GM21576 (cell line): ENCODE measurements around the gene PPP1R2B.
"Not testable (repeated sequence)": the region's sequence is repeated elsewhere in the genome, so short reads cannot be mapped to it uniquely, and the experiment has no call there.

Experiments
- ATAC-seq: cut with Tn5 transposase; IDR thresholded peaks from one replicate; pipeline ENCODE4 v1.9.1; 2021; ENCODE audit warnings: mild to moderate bottlenecking, moderate library complexity; ENCODE audit not compliant: unreplicated experiment

Gene PPP1R2B

DNA sequence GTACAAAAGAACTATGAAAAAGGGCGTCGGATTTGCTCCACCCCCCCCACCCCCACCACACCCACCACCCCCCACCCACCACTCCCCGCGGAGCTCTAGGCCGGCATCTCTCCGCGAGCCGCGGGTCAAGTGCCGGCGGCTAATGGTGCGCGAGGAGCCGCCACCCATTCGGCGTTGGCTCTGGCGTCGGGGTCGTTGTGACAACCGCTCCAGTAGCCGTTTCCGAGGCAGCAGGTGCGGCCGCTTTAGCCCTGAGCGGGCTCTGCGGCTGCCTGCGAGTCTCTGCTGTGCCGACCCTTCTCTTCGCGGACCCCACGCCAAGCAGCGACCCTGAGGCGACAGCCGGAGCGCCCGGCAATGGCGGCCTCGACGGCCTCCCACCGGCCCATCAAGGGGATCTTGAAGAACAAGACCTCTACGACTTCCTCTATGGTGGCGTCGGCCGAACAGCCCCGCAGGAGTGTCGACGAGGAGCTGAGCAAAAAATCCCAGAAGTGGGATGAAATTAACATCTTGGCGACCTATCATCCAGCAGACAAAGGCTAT is at the start of gene PPP1R2B:
PPP1R2B (plus strand) TSS at position 90 of the 546 bp plus-strand sequence; CDS start at position 358, 268 bp downstream.
- no peak for ATAC-seq

DNA sequence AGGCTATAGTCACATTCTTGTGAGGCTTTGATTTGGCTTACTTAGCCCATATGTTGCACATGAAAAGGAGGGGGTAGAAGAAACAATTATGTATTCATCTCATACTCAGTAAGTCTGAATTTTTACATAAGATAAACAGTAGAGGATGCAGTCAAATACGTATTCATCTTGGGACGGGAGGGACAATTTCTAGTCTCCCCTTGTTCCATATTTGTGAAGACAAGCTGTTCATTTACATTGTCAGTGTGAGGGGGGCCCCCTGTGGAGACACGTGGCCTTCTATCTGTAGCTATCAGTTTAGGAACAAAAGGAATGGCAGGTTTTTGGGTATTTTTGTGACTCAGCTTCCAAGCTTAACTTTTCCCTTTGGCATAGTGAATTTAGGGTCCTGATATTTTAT is 49.2 kb upstream of the PPP1R2B start:
- ATAC-seq, result no peak

- no peak for ATAC-seq
These were observed 47.6 kb upstream of the PPP1R2B start for GRCh38 chr5:156802501-156802900.

GRCh38 chr5:156803404-156803803 is 46.7 kb upstream of the PPP1R2B start:
- ATAC-seq, result no peak

- ATAC-seq, result no peak
These were observed 37.1 kb upstream of the PPP1R2B start for GRCh38 chr5:156812959-156813358.

DNA sequence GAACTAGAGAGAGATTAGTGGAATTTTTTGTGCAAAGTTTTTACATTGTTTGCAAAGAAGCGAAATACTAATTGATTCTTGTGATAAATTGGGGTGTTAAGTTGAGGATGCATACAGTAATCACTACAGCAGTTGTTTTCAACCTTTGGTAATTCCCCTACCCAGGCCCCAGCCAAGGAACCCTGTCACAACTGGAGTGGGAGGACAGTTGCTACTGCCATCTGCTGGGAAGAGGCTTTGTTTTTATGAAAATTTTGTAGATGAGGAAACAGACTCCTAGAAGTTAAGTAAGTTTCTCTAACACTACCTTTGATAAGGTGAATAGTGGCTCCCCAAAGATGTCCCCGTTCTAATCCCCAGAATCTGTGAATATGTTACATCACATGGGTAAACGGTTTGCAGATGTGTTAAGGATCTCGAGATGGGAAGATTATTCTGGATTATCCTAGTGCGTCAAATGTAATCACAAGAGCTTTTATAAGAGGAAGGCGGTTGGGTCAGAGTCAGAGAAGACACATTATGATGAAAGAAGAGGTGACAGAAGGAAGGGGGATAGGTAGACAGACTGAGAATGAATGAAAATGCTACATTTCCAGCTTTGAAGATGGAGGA is 34.0 kb upstream of the PPP1R2B start:
- ATAC-seq, result peak; percentile 74

DNA sequence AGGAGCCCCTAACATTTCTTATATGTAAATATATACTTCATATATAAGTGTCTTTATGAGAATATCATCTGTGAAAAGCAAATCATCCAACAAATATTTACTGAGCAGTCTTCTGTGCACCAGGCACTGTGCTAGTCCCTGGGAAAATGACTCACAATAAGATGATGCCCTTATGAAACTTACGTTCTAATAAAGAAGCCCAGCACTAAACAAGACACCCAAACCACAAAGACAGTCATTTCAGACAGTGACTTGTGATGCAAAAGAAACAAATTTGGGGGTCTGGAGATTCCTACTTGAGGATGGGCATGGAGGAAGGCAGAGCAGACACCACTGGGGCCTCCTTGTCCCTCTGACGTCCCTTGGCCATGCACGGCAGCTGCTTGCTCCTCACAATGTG is 30.6 kb upstream of the PPP1R2B start:
- ATAC-seq, result no peak

DNA sequence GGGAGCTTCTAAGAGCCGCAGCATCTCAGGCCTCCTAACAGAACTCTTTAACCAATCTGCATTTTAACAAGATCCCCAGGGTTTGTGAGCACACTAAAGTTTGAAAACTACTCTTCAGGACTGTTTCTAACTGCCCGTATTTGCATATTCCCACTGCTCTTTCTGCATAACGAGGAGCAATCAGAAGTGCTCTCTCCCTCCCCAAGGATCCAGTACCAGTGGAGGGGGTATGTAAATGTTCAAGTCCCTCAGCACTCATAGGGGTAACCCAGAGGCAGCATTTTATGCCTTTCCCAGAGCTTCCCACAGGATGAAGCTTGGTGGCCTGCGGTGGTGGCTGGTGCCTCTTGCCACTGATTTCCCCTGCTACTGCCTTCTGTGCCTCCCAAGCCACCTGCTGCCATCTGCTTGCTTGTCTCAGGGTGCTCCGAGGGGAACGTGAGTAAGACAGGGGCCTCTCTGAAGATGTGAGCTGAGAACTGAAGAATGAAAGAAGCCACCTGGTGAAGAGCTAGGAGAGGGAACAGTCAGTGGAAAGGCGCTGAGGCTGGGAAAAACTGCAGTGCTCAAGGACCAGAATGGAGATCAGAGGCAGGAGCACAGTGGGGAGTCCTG is 30.0 kb upstream of the PPP1R2B start:
- ATAC-seq, result no peak

GRCh38 chr5:156824241-156824640 is 25.9 kb upstream of the PPP1R2B start:
- no peak for ATAC-seq

DNA sequence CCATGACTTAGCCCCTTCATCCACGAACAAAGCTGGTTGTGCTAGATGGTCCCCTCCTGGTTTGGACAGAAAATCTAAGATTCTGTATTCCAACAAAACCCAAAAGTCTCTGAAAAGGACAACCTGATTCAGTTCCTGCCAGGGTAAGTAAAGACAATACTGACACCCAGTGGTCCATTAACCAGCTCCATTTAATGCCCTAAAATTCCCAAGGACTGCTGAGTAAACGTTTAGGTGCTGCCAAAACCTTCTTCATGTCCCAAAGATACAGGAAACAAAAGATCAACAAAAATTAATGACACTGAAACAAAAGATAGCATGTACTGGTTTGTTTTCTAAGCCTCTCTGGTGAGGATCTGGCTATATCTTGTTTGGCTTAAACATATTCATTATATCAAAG is 25.3 kb upstream of the PPP1R2B start:
- no peak for ATAC-seq

- ATAC-seq, result peak; percentile 20
These were observed 24.4 kb upstream of the PPP1R2B start for GRCh38 chr5:156825688-156826087.

GRCh38 chr5:156826150-156826549 is 23.9 kb upstream of the PPP1R2B start:
- ATAC-seq, result peak; percentile 85

DNA sequence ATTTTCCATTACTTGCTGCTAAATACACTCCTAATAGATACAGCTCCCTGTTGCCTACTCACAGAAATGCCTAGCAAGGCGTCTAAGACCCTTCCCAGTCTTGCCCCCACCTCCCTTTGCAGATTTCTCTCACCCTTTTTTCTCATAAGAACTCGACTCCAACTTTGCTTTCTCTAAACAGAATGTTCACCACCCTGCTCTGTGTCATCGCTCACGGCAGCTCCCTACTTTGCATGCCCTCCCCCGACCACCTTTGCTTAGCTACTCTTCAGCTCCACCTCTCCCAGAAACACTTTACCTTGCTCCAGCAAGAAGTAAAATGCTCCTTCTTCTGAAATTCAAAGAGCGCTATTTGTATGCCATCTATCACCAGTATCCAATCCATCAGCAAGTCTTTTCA is 15.2 kb upstream of the PPP1R2B start:
- no peak for ATAC-seq

GRCh38 chr5:156835905-156836304 is 14.2 kb upstream of the PPP1R2B start:
- ATAC-seq, result no peak

- no peak for ATAC-seq
These were observed 13.2 kb upstream of the PPP1R2B start for GRCh38 chr5:156836846-156837245.

GRCh38 chr5:156838961-156839360 is 11.1 kb upstream of the PPP1R2B start:
- no peak for ATAC-seq

DNA sequence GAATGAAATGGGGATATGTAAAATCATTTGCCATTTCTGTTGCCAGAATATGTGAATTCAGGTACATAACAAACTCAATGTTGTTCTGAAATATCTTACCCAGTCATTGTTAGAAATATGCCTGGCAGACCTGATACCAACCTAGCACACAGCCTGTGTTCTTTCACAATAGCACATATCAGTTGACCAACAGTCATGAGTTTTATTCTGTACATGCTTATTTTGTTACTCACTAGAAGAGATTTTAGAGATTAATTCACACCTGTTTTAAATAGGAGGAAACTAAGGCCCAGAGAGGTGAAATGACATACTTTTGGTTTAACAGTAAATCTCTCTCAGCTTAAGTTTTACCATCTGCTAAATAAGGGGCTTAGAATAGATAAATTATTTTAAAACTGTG is 8.4 kb upstream of the PPP1R2B start:
- no peak for ATAC-seq

GRCh38 chr5:156846914-156847313 is 3.2 kb upstream of the PPP1R2B start:
- no peak for ATAC-seq

- ATAC-seq, result not testable (repeated sequence)
These were observed 1.6 kb upstream of the PPP1R2B start for GRCh38 chr5:156848447-156848846.

DNA sequence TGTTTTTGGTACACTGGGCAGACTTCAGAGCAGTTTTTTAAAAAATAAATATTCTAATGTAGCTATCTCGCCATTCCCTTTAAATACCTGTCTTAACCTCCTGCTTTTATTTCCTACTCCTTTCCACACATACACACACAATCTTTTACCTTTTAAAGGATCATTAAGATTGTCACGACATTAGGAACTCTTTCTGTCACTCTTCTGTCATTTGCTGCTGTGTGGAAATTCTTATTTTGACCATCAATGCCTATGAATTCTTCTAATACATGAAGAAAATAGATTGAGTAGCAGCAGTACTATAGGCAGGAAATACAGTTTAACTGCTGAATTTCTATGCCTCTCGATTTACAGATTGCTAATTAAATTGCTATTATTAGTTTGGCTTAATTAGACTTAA is 1.8 kb downstream of the PPP1R2B start:
- no peak for ATAC-seq

GRCh38 chr5:156853055-156853454 is 3.0 kb downstream of the PPP1R2B start:
- ATAC-seq, result not testable (repeated sequence)

DNA sequence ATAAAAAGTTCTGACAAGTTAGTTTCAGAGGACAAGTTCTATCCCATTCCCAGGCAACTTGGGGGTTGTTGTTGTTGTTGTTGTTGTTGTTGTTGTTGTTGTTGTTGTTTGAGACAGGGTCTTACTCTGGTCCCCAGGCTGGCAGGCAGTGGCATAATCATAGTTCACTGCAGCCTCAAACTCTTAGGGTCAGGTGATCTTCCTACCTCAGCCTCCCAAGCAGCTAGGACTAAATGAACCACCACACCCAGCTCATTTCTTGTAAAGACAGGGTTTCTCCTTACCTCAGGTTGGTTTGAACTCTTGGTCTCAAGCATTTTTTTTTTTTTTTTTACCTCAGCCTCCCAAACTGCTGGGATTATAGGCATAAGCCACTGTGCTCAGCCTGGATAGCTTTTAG is 15.3 kb downstream of the PPP1R2B start:
- ATAC-seq, result no peak

GRCh38 chr5:156870498-156870839 is 20.4 kb downstream of the PPP1R2B start:
- no peak for ATAC-seq
